HepG2 (cell line): ENCODE results near the gene GUCY1A2. TPM values are rescaled to one million over a fixed set of nuclear protein-coding genes. Genes with fewer than 3 reads are reported as not detected.

Experiments
- ATAC-seq: fragments of 200-7000 bp; cut with Tn5 transposase; 3 replicates; pipeline ENCODE4 v1.9.1; 2020; ENCODE audit warnings: mild to moderate bottlenecking, moderate library complexity
- BruUV-seq: library from RNA; stranded (reverse); fragments of 400-500 nt; replicated peaks from 2 replicates; lab custom pipeline; 2021; lab: Mats Ljungman, UMichigan
- CTCF ChIA-PET: fragments of 300-600 bp; formaldehyde crosslinking; extraction: SDS; loops from one replicate; lab custom pipeline; 2021; ENCODE audit warnings: low total read pairs, inconsistent platforms, low intra/inter-chr PET ratio; lab: Yijun Ruan, JAX
- POLR2A ChIA-PET: fragments of 350-600 bp; sonication (Branson Sonifier 250); formaldehyde crosslinking; loops from one replicate; lab custom pipeline; 2020; ENCODE audit warnings: antibody characterized with exemption, inconsistent platforms; lab: Yijun Ruan, JAX
- DNase-seq: peaks from one replicate; pipeline ENCODE4 v3.0.0-alpha.2; 2015; ENCODE audit warnings: low spot score
- FAIRE-seq: peaks from 3 replicates; lab custom pipeline; 2011; peaks lifted over from hg19 to GRCh38; lab: Jason Lieb, UNC
- H2AFZ ChIP-seq: one replicate; pipeline ENCODE4 v1.6.1; 2011; ENCODE audit warnings: low read length, inconsistent platforms
- H3K27ac ChIP-seq: fragments of 300-600 bp; 3 replicates; pipeline ENCODE4 v1.8.0; 2011; ENCODE audit warnings: mixed run types, mild to moderate bottlenecking, mixed read lengths, low read length, inconsistent platforms; ENCODE audit not compliant: insufficient read depth; ENCODE audit errors: extremely low read length
- H3K27me3 ChIP-seq, 2 experiments: fragments of 200-600 bp in 1 of 2; 2 replicates in 1 of 2; 3 replicates in 1 of 2; pipeline versions ENCODE4 v1.6.0 to v1.8.0; 2011; ENCODE audit warnings: low read length in 2 of 2, mild to moderate bottlenecking in 2 of 2, moderate library complexity in 2 of 2, inconsistent platforms in 1 of 2; ENCODE audit not compliant: insufficient read depth in 2 of 2, control insufficient read depth in 1 of 2
- H3K36me3 ChIP-seq, 2 experiments: fragments of 200-600 bp in 1 of 2; replicated peaks in 1 of 2; 2 replicates in 1 of 2; 3 replicates in 1 of 2; pipeline versions ENCODE4 v1.5.1 to v1.8.0; 2011; ENCODE audit warnings: low read length in 2 of 2, inconsistent platforms in 1 of 2; ENCODE audit not compliant: insufficient read depth in 2 of 2, control insufficient read depth in 1 of 2
- H3K4me1 ChIP-seq: 2 replicates; pipeline ENCODE4 v1.5.1; 2012; ENCODE audit warnings: low read length, inconsistent platforms; ENCODE audit not compliant: insufficient read depth
- H3K4me2 ChIP-seq: 2 replicates; pipeline ENCODE4 v1.6.0; 2011; ENCODE audit warnings: low read depth, low read length, inconsistent platforms
- H3K4me3 ChIP-seq, 3 experiments: fragments of 200-600 bp in 1 of 3; sonication (generic), shearing (Covaris generic) in 1 of 3; replicated peaks in 1 of 3; 2 replicates each; pipeline ENCODE4 v1.5.1; 2011 to 2016; ENCODE audit warnings: low read length in 3 of 3, inconsistent platforms in 2 of 3, low read depth in 2 of 3, mild to moderate bottlenecking in 2 of 3, control low read depth in 1 of 3, mixed read lengths in 1 of 3; ENCODE audit not compliant: insufficient read depth in 1 of 3
- H3K79me2 ChIP-seq: one replicate; pipeline ENCODE4 v1.6.1; 2011; ENCODE audit warnings: low read length, inconsistent platforms; ENCODE audit not compliant: insufficient read depth
- H3K9ac ChIP-seq: 2 replicates; pipeline ENCODE4 v1.6.0; 2011; ENCODE audit warnings: mild to moderate bottlenecking, low read depth, low read length, inconsistent platforms; ENCODE audit not compliant: insufficient read depth
- H3K9me3 ChIP-seq: 2 replicates; pipeline ENCODE4 v1.5.1; 2012; ENCODE audit warnings: mild to moderate bottlenecking, low read length
- H4K20me1 ChIP-seq: 2 replicates; pipeline ENCODE4 v1.6.0; 2011; ENCODE audit warnings: inconsistent platforms, mild to moderate bottlenecking, low read length, moderate library complexity; ENCODE audit not compliant: insufficient read depth
- SMARCE1 ChIP-seq: fragments of 450-650 bp; IDR thresholded peaks from 2 replicates; pipeline ENCODE4 v1.6.1; 2017; ENCODE audit warnings: borderline replicate concordance
- XBP1 ChIP-seq: sonication (generic); formaldehyde crosslinking; IDR thresholded peaks from 2 replicates; pipeline ENCODE4 v1.5.0; 2020; ENCODE audit warnings: missing genetic modification reagents
- YEATS2 ChIP-seq: sonication (generic); formaldehyde crosslinking; IDR thresholded peaks from 2 replicates; pipeline ENCODE4 v1.4.0; 2020; ENCODE audit warnings: missing genetic modification reagents, borderline replicate concordance
- ZNF615 ChIP-seq: sonication (generic); formaldehyde crosslinking; IDR thresholded peaks from 2 replicates; pipeline ENCODE4 v1.5.0; 2020; ENCODE audit warnings: mild to moderate bottlenecking, missing genetic modification reagents, borderline replicate concordance
- WGBS: methylation state at CpG from one replicate; pipeline ENCODE4 v1.1.6; 2017; ENCODE audit warnings: low lambda C conversion rate; 5-methylcytosine and 5-hydroxymethylcytosine counted together
- in situ Hi-C: cut with HindIII; loops from 2 replicates; pipeline ENCODE4 v1.10.0; 2017; ENCODE audit warnings: low pct_unique_long_range_greater_than_20kb; ENCODE audit not compliant: extremely low pct_ligation_motif_present
- intact Hi-C: fragments of 100-400 bp; cut with micrococcal nuclease; formaldehyde crosslinking; loops from one replicate; pipeline ENCODE4 v1.10.0; 2022; ENCODE audit not compliant: unreplicated experiment
- polyA plus RNA-seq, 8 experiments: library from polyadenylated mRNA; depleted of rRNA in 3 of 8; stranded (reverse) in 7 of 8; unstranded in 1 of 8; fragments of >200 nt; fragmentation: Illumina TruSeq in 4 of 8; extraction: Trizol in 4 of 8; gene quantifications; 2 replicates each; pipeline versions ENCODE4 v1.2.1 to v1.2.3, GENCODE V29; 2011 to 2016; ENCODE audit warnings: low read depth in 4 of 8, missing spikeins in 1 of 8, mixed read lengths in 1 of 8; ENCODE audit not compliant: insufficient read depth in 1 of 8
- total RNA-seq, 5 experiments: library from RNA; depleted of rRNA; stranded (reverse); fragments of >200 nt; fragmentation: Illumina TruSeq; extraction: Trizol; gene quantifications; 2 replicates each; pipeline ENCODE4 v1.2.3, GENCODE V29; 2016; ENCODE audit warnings: low read depth in 1 of 5
- TF ChIP-seq, protein P1 (sequence below): sonication (generic); formaldehyde crosslinking; IDR thresholded peaks from 2 replicates; pipeline ENCODE4 v1.4.0; 2020; ENCODE audit warnings: mild to moderate bottlenecking, missing genetic modification reagents
- TF ChIP-seq, protein P2 (sequence below): sonication (generic); formaldehyde crosslinking; IDR thresholded peaks from 2 replicates; pipeline ENCODE4 v1.5.1; 2020; ENCODE audit warnings: missing genetic modification reagents, mild to moderate bottlenecking, borderline replicate concordance
- TF ChIP-seq, protein P3 (sequence below): sonication (generic); formaldehyde crosslinking; IDR thresholded peaks from 2 replicates; pipeline ENCODE4 v1.8.1; 2023; ENCODE audit warnings: mild to moderate bottlenecking, missing genetic modification reagents
- TF ChIP-seq, protein P4 (sequence below): sonication (generic); formaldehyde crosslinking; IDR thresholded peaks from one replicate; pipeline ENCODE4 v1.5.1; 2020; ENCODE audit warnings: mild to moderate bottlenecking, missing genetic modification reagents; ENCODE audit errors: not compliant biosample characterization

Gene GUCY1A2
- total and polyA plus RNA-seq, 2 of the 13 experiments (the other 11 are each of a cell fraction or from before 2014, with no cell fraction given), result 0.01 to 0.07 TPM

DNA sequence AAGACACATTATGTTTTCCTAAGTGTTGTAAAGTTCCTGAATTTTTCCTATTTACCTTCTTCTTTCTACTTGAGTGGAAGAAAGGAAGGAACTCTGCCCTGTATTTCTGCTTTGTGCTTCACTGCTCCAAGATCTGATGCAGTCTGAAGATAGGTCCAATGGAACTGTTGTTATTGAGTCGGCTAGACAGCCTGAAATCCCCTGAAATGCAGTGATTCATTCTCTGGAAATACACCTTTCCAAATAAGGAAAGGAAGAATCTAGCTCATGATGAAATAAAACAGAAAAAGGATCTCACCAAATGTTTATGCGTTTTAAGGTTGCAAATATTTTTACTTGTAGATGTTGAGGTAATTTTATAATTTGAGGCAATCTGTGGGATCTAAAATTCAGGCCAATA lies 322.8 kb downstream of the GUCY1A2 start:
- no peak overlapping the region for H2AFZ ChIP-seq
- FAIRE-seq (no peak), DNase-seq (no peak), ATAC-seq (no peak)
- H3K27me3 ChIP-seq, result no peaks in the 10 kb centered on the region
- H3K79me2 ChIP-seq, result no peaks in the 10 kb centered on the region
- H3K9me3 ChIP-seq, result no peaks in the 10 kb centered on the region
- no peak overlapping the region for H3K9ac ChIP-seq
- no peak overlapping the region for H3K4me3 ChIP-seq
- ChIA-PET POLR2A (no interaction called here), CTCF (no interaction called here)
- no TSS peak for BruUV-seq
- H3K4me1 ChIP-seq, result no peaks in the 10 kb centered on the region
- in situ Hi-C loops, result no loop called here
- intact Hi-C loops, result no loop called here
- H3K4me2 ChIP-seq, result no peak overlapping the region
- H4K20me1 ChIP-seq, result no peaks in the 10 kb centered on the region
- H3K36me3 ChIP-seq, result no peaks in the 10 kb centered on the region
- H3K27ac ChIP-seq, result no peak overlapping the region
- 74% methylated on average over 2 of the region's 2 CpGs for WGBS
- no peak for TF ChIP-seq ZNF615 (CRISPR knock-in tag)
- TF ChIP-seq YEATS2 (CRISPR knock-in tag), result no peak
- TF ChIP-seq, protein P1, sequence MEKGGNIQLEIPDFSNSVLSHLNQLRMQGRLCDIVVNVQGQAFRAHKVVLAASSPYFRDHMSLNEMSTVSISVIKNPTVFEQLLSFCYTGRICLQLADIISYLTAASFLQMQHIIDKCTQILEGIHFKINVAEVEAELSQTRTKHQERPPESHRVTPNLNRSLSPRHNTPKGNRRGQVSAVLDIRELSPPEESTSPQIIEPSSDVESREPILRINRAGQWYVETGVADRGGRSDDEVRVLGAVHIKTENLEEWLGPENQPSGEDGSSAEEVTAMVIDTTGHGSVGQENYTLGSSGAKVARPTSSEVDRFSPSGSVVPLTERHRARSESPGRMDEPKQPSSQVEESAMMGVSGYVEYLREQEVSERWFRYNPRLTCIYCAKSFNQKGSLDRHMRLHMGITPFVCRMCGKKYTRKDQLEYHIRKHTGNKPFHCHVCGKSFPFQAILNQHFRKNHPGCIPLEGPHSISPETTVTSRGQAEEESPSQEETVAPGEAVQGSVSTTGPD (CRISPR knock-in tag), result no peak
- TF ChIP-seq, protein P2, sequence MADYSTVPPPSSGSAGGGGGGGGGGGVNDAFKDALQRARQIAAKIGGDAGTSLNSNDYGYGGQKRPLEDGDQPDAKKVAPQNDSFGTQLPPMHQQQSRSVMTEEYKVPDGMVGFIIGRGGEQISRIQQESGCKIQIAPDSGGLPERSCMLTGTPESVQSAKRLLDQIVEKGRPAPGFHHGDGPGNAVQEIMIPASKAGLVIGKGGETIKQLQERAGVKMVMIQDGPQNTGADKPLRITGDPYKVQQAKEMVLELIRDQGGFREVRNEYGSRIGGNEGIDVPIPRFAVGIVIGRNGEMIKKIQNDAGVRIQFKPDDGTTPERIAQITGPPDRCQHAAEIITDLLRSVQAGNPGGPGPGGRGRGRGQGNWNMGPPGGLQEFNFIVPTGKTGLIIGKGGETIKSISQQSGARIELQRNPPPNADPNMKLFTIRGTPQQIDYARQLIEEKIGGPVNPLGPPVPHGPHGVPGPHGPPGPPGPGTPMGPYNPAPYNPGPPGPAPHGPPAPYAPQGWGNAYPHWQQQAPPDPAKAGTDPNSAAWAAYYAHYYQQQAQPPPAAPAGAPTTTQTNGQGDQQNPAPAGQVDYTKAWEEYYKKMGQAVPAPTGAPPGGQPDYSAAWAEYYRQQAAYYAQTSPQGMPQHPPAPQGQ (CRISPR knock-in tag), result no peak
- TF ChIP-seq, protein P3, sequence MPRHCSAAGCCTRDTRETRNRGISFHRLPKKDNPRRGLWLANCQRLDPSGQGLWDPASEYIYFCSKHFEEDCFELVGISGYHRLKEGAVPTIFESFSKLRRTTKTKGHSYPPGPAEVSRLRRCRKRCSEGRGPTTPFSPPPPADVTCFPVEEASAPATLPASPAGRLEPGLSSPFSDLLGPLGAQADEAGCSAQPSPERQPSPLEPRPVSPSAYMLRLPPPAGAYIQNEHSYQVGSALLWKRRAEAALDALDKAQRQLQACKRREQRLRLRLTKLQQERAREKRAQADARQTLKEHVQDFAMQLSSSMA (CRISPR knock-in tag), result no peak
- TF ChIP-seq, protein P4, sequence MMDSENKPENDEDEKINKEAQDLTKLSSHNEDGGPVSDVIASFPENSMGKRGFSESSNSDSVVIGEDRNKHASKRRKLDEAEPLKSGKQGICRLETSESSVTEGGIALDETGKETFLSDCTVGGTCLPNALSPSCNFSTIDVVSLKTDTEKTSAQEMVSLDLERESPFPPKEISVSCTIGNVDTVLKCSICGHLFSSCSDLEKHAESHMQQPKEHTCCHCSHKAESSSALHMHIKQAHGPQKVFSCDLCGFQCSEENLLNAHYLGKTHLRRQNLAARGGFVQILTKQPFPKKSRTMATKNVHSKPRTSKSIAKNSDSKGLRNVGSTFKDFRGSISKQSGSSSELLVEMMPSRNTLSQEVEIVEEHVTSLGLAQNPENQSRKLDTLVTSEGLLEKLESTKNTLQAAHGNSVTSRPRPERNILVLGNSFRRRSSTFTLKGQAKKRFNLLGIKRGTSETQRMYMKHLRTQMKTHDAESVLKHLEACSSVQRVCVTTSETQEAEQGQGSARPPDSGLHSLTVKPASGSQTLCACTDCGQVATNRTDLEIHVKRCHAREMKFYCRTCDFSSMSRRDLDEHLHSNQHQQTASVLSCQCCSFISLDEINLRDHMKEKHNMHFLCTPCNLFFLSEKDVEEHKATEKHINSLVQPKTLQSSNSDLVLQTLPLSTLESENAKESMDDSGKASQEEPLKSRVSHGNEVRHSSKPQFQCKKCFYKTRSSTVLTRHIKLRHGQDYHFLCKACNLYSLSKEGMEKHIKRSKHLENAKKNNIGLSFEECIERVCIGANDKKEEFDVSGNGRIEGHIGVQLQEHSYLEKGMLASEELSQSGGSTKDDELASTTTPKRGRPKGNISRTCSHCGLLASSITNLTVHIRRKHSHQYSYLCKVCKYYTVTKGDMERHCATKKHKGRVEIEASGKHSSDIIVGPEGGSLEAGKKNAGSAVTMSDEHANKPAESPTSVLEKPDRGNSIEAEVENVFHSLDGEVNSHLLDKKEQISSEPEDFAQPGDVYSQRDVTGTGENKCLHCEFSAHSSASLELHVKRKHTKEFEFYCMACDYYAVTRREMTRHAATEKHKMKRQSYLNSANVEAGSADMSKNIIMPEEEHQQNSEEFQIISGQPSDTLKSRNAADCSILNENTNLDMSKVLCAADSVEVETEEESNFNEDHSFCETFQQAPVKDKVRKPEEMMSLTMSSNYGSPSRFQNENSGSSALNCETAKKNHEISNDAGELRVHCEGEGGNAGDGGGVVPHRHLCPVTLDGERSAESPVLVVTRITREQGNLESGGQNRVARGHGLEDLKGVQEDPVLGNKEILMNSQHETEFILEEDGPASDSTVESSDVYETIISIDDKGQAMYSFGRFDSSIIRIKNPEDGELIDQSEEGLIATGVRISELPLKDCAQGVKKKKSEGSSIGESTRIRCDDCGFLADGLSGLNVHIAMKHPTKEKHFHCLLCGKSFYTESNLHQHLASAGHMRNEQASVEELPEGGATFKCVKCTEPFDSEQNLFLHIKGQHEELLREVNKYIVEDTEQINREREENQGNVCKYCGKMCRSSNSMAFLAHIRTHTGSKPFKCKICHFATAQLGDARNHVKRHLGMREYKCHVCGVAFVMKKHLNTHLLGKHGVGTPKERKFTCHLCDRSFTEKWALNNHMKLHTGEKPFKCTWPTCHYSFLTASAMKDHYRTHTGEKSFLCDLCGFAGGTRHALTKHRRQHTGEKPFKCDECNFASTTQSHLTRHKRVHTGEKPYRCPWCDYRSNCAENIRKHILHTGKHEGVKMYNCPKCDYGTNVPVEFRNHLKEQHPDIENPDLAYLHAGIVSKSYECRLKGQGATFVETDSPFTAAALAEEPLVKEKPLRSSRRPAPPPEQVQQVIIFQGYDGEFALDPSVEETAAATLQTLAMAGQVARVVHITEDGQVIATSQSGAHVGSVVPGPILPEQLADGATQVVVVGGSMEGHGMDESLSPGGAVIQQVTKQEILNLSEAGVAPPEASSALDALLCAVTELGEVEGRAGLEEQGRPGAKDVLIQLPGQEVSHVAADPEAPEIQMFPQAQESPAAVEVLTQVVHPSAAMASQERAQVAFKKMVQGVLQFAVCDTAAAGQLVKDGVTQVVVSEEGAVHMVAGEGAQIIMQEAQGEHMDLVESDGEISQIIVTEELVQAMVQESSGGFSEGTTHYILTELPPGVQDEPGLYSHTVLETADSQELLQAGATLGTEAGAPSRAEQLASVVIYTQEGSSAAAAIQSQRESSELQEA (CRISPR knock-in tag), result no peak
- no peak for TF ChIP-seq XBP1 (CRISPR knock-in tag)
- no peak for TF ChIP-seq SMARCE1
